Measurements from ENCODE around the gene UCHL3. TPM values are rescaled to one million over a fixed set of nuclear protein-coding genes. Genes with fewer than 3 reads are reported as not detected.

The UCHL3 gene
- polyA plus RNA-seq, 2 of the 4 experiments (the other 2 are of a cell fraction), result 46.6 to 60.7 TPM

DNA sequence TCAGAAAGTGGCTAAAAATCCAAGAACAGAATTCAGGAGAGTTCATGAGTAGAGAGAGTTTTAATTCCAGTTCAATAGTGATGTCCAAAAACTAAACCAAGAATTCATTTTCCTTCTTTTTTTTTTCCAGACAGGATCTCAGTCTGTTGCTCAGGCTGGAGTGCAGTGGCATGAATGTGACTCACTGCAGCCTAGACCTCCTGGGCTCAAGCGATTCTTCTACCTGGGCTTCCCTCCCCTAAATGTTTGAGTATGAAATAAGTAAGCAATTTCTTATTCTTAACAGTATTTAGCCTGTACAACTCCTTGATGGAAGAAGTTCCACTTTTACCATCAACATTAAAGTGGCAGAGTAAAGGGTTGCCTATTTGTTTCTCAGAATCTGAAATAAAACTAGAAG is 15.7 kb upstream of the UCHL3 start:
- DNase-seq (ENCODE audit: low read depth in 1 of 2, low spot score in 1 of 2) (no peak), FAIRE-seq (no peak), ATAC-seq (no peak)
- POLR2A ChIA-PET, result no interaction called here
- CTCF ChIA-PET, result no interaction called here
- H3K9me3 ChIP-seq, result peaks cover 2% of the 10 kb centered on the region; the same call in 1 of the 3 replicates
- H3K4me2 ChIP-seq, result no peak overlapping the region
- H3K4me3 ChIP-seq, result no peak overlapping the region
- 86% methylated on average over 1 of the region's 1 CpG for WGBS (ENCODE audit: missing lambda C conversion rate)
- H3K27ac ChIP-seq, result no peak overlapping the region
- H3K4me1 ChIP-seq, result peaks cover 19% of the 10 kb centered on the region
- TF ChIP-seq GATA3 (IDR thresholded peaks at IDR 0.05; ENCODE audit: borderline replicate concordance) (no peak), HOXA7 (CRISPR knock-in tag; IDR thresholded peaks at IDR 0.05) (no peak), RARB (CRISPR knock-in tag; IDR thresholded peaks at IDR 0.05) (no peak), TP53 (CRISPR knock-in tag; IDR thresholded peaks at IDR 0.05) (no peak), ESRRA (IDR thresholded peaks at IDR 0.05; ENCODE audit: borderline replicate concordance, low read length) (no peak), CHD2 (IDR thresholded peaks at IDR 0.05; ENCODE audit: low read length, partially characterized antibody) (no peak)
- TF ChIP-seq, protein P1, sequence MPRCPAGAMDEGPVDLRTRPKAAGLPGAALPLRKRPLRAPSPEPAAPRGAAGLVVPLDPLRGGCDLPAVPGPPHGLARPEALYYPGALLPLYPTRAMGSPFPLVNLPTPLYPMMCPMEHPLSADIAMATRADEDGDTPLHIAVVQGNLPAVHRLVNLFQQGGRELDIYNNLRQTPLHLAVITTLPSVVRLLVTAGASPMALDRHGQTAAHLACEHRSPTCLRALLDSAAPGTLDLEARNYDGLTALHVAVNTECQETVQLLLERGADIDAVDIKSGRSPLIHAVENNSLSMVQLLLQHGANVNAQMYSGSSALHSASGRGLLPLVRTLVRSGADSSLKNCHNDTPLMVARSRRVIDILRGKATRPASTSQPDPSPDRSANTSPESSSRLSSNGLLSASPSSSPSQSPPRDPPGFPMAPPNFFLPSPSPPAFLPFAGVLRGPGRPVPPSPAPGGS (IDR thresholded peaks at IDR 0.05), result no peak
- TF ChIP-seq, protein P2, sequence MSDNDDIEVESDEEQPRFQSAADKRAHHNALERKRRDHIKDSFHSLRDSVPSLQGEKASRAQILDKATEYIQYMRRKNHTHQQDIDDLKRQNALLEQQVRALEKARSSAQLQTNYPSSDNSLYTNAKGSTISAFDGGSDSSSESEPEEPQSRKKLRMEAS (IDR thresholded peaks at IDR 0.05), result no peak

DNA sequence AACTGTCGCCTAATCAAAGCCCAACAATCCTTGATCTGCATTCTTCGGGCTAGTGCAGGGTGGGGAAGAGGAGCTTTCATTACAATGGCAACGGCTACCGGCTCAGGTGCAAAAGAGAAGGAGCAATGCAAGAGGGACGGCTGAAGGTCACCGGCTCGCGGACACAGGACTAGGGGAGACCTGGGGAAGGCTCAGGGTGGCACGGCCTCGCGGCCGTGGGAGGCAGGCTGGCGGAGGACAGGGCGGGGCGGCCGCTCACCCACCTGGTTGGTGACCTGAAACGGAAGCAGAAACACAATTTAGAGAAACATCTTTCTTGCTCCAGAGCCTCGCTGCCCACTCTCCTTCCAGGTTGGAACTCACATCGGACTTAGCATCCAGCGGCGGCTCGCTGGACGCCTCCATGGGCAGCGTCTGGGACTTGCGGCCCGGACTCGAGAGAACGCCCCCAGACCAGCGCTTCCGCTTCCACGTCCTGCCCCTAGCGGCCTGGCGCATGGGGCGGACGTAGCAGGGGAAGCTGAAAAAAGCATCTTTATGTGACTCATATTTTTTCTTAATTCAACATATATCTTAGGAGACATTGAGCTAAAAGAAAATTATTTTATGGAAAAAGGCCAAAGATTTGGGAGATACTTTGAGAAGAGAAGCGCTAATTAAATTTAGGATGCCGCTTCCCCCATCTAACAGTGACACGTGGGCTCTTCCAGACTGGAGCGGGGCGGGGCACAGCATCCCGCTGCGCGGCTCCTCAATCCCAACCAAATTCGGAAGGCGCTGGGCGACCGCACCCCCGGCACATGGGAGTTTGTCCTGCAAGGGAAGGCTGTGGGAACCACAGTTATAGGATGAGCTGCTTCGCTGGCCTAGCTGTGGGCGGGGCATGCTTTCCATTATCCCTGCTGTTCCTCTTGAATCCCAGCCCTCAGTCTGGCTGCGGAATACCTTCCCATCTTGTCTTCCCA is 11.9 kb upstream of the UCHL3 start, which contains the start of gene COMMD6:
Gene COMMD6 (minus strand): TSS at position 441 of the 965 bp plus-strand sequence. CDS start 36 bp downstream, at position 405.
- peak within 1 kb of the TSS; percentile 90 to 94 for H3K27ac ChIP-seq
- no peak for FAIRE-seq
- H3K4me1 ChIP-seq, result peaks cover 13% of the 10 kb centered on the region
- peak; percentile 88 to 93 for DNase-seq (ENCODE audit: low read depth in 1 of 2, low spot score in 1 of 2)
- H3K4me3 ChIP-seq, result peak within 1 kb of the TSS; percentile 88
- H3K4me2 ChIP-seq, result peak within 1 kb of the TSS; percentile 99
- 2% methylated on average over 38 of the region's 51 CpGs for WGBS (ENCODE audit: missing lambda C conversion rate)
- ChIA-PET POLR2A (interaction anchor here (0.7 to 1.4 kb wide), 6 partner anchors 14 to 56 kb away, joined by 3 read pairs; partner anchors contain the start of gene TBC1D4), CTCF (interaction anchor here (0.7 kb wide), 1 partner anchor 55 kb away, joined by 3 read pairs; the partner anchor contains the start of gene TBC1D4)
- H3K9me3 ChIP-seq, result peaks cover 2% of the 10 kb centered on the region; the same call in 1 of the 3 replicates
- TF ChIP-seq GATA3 (IDR thresholded peaks at IDR 0.05; ENCODE audit: borderline replicate concordance) (peak; percentile 69), PHF8 (IDR thresholded peaks at IDR 0.05; ENCODE audit: borderline replicate concordance, low read depth) (peak; percentile 78; the same call in 1 of the 2 replicates), MYC (IDR thresholded peaks at IDR 0.05; ENCODE audit: borderline replicate concordance, low read length) (peak; percentile 47; the same call in 1 of the 2 replicates), MAZ (IDR thresholded peaks at IDR 0.05; ENCODE audit: borderline replicate concordance, low read depth, low read length) (no peak; the same call in 1 of the 2 replicates), CHD2 (IDR thresholded peaks at IDR 0.05; ENCODE audit: low read length, partially characterized antibody) (no peak), HEYL (CRISPR knock-in tag; IDR thresholded peaks at IDR 0.05) (no peak), POLR2A (IDR thresholded peaks at IDR 0.05; ENCODE audit: low read length) (peak; percentile 94), BHLHE40 (IDR thresholded peaks at IDR 0.05; ENCODE audit: low read depth, low read length) (peak; percentile 62; the same call in 1 of the 2 replicates), JUN (IDR thresholded peaks at IDR 0.05) (peak; percentile 40 to 67; a peak in 4 of 5 replicates), FOSL2 (IDR thresholded peaks at IDR 0.05) (no peak), FOSL2 (CRISPR knock-in tag; IDR thresholded peaks at IDR 0.05) (0 out of 2 replicates have a peak, but pooled peaks have one; percentile 13), HOXA7 (CRISPR knock-in tag; IDR thresholded peaks at IDR 0.05) (no peak)
- TF ChIP-seq, protein P1 (IDR thresholded peaks at IDR 0.05), result 0 out of 3 replicates have a peak, but pooled peaks have one; percentile 45
- TF ChIP-seq, protein P3, sequence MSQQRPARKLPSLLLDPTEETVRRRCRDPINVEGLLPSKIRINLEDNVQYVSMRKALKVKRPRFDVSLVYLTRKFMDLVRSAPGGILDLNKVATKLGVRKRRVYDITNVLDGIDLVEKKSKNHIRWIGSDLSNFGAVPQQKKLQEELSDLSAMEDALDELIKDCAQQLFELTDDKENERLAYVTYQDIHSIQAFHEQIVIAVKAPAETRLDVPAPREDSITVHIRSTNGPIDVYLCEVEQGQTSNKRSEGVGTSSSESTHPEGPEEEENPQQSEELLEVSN (IDR thresholded peaks at IDR 0.05; ENCODE audit: borderline replicate concordance, low read depth), result peak; percentile 80; the same call in 1 of the 2 replicates
- TF ChIP-seq, protein P2 (IDR thresholded peaks at IDR 0.05), result peak; percentile 83
- TF ChIP-seq, protein P4, sequence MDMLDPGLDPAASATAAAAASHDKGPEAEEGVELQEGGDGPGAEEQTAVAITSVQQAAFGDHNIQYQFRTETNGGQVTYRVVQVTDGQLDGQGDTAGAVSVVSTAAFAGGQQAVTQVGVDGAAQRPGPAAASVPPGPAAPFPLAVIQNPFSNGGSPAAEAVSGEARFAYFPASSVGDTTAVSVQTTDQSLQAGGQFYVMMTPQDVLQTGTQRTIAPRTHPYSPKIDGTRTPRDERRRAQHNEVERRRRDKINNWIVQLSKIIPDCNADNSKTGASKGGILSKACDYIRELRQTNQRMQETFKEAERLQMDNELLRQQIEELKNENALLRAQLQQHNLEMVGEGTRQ (IDR thresholded peaks at IDR 0.05), result 0 out of 2 replicates have a peak, but pooled peaks have one; percentile 31
- peak; percentile 98 for ATAC-seq

Measured in A549 (cell line).